GM18951 (cell line): ENCODE data around the gene CELF2.
A peak's percentile ranks its signal among the peaks of the same experiment; 100 is the strongest.

Source experiments
- POLR2A ChIP-seq: IDR thresholded peaks from 4 replicates; pipeline ENCODE4 v1.6.1; 2011; ENCODE audit warnings: mild to moderate bottlenecking; ENCODE audit not compliant: insufficient read length, insufficient read depth; ENCODE audit errors: extremely low read depth
- in situ Hi-C: fragments of 300-500 bp; cut with MboI; formaldehyde crosslinking; loops from one replicate; pipeline ENCODE4 v1.12.0; 2022; ENCODE audit warnings: low sequenced_read_pairs, mixed read lengths, inconsistent platforms; ENCODE audit not compliant: unreplicated experiment

Gene CELF2

DNA sequence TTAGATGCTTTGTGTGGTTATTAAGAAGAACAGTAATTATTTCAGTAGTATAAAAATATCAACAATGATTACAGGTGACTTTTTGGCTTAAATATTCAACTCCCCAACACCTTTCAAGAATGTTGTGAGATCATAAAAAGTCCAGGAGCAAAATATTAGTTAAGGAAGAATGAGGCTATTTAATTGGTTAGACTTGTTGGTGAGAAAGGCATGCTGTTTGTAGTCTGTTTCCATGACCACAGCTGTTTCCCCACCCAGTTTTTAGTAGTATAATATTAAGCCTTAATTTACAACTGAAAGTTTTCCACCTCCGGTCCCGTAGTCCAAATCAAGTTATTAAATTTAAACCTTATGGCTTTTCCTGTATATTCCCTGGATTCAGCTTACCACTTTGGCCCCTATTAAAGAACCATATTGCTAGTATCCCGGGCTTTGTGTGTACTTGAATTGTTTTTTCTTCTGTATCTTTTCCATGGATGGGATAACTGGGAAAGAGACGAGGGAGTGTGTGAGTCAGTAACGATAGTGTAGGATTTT lies 133.3 kb downstream of the CELF2 start:
- in situ Hi-C loops = no loop called here
- no peak for TF ChIP-seq POLR2A

DNA sequence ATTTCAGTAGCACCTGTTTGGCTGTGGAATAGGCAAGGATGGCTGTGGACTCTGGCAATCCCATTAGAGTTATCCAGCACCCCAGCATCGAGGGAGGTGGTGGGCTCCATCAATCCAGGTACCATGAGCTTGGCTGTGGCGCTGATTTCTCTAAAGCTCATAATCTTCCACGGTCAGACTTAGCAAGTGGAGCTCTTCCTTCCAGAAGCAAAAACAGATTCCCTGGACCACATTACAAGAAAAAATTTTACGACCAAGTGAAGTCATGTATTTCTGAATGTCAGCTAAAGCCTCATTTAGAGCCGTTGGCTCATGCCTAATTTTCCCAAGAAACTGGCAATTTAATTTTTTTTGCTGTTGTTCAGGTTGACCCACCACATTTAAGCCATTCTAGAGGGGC lies 135.1 kb downstream of the CELF2 start:
- in situ Hi-C loops = no loop called here
- TF ChIP-seq POLR2A = no peak

DNA sequence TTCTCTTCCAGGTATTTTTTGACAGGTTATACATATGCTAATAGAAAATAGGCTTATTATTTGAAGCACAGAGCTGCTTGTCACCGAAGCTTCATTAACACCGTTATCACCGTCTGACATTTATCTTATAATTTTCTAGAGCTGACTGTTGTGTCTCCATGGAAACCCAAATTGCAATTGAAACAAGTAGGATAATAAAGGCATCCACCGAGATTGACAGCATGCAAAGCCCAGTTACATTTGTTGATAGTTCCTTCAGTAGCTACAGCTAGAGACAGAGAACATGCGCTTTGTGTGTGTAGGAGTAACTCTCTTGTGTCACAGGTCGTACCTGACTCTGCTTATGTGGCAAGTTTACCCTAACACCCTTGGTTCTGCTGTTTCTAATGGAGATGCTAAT lies 135.6 kb downstream of the CELF2 start:
- in situ Hi-C loops = no loop called here
- TF ChIP-seq POLR2A = no peak

DNA sequence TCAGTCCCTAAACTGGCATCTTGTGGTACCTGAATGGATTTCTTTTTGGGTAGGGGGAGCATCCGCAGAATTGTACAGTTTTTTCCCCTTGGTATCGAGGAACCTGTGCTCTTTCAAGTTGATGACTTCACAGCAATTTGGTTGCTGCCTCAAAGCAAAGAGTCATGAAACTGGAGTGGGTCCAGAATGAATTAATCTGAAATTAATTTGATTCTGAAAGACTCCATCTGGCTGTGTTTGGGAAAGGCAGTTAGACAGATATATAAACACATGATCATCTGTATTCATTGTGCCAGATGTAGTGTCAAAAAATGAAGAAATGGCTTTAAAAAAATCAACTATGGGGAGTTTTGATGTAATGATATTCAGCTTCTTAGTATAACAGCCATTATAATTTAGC lies 136.1 kb downstream of the CELF2 start:
- in situ Hi-C loops = no loop called here
- TF ChIP-seq POLR2A = no peak

DNA sequence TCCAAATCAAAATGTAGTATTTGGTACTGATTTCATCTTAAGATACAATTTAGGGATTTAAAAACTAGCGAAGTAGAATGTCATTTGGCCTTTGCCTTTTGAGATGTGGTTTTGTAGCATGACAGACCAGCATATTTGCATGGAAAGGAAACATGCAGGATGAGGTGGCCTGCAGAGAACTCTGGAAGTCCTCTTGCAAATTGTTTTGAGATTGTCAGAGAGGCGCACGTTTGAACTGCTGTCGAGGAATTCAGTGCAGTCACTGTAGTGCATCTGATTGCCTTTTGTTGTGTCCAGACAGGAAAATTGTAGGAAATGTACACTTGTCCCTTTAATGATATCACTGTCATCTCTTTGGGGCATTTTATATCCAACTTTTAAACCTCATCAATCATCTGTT lies 136.7 kb downstream of the CELF2 start:
- in situ Hi-C loops = no loop called here
- TF ChIP-seq POLR2A = no peak

DNA sequence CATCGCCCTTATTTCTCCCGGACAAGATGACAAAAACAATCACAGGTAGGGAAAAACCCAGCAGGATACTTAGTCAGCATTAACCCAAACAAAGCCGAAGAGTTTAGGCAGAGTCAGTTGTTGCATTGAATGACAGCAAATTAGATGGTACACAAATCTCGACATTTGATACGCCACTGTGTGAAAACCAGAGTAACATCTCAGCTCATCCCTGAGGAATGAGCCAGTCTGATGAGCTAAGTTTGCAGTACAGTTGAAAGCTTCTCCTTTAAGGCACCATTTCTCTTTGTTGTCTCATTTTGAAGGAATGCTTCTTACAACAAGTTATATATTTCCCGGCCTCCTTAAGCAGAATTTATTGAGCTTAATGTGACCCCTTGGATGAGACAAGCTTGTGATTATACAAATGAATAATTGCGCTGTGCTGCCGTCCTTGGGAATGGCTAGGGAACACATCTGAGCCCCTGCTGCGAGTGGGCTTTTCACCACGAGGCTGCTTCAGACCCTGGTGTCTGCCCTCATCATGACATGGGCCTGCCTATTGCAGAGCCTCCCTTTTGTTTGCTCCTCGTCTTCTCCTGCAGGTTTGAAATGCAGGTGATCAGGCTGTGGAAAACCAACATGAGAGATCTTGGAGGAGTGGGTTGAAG lies 137.3 kb downstream of the CELF2 start:
- in situ Hi-C loops = no loop called here
- no peak for TF ChIP-seq POLR2A

DNA sequence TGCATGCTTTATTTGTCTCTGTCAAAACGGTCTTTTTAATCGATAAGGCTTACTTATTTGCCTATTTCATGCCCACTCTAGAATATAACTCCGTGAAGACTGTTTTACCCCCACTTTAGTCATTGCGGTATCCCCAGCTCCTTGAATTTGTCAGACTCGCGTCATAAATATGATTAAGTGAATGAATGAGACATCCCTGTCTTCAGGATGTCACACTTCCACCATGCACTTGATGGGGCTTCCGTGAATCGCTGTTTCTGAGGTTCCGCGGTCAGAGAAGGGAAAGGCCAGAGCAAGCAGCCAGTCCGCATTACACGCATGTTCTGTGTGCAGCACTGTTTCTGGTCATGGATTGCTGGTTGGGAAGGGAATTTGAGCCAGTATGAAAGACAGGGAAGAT lies 138.8 kb downstream of the CELF2 start:
- TF ChIP-seq POLR2A = no peak
- in situ Hi-C loops = no loop called here

DNA sequence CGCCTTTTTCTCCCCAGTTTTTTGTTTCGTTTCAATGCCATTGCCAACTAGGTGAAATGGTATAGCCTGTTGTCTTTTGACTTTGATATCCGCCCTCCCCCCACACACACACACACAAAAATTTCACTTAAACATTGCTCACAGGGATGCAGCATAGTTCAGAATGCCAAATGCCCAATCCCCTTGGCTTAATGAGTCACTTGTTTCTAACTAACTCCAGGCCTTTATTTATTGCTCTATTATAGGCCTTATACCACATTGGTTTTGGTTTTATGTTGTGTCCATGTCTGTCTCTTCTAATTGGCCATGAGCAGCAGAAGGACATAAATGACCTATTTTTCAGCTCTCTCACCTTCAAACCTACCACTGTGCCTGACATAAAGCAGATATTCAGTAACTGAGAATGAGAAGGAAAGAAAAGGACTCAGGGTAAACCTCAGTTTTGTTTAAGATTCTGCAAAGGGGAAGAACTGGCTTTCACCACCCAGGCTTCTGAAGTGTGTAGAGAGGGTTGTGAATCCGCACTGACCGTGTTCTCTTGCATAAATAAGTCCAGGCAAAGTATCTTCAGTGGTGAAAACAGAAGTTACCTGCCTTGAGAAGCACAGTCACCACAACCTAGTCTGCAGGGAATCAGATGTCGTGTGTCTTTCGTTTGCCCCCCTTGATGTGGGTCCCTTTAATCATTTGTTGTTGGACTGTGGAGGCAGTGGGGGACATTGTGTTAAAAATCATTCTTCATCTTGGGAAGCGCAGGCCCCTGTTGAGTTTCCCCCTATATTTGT lies 139.8 kb downstream of the CELF2 start:
- TF ChIP-seq POLR2A = no peak
- in situ Hi-C loops = no loop called here

DNA sequence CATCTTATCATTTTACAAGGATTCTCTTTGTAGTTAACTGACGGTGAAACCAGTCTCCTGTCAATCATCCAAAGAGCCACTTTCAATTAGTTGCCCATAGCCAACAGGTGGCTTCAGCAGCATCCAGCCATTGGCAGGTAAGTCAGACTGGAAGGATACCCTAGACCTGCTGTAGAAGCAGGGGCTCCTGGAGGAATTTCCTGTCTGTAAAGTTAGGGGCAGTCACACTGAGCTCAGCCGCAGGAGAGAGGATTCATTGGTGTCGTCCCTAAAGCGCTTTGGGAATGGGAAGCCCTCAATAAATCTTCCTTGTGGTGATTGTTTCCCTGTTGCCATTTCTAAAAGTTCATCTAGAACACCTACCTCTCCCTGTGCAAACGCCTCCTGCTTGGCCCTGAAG lies 140.4 kb downstream of the CELF2 start:
- no peak for TF ChIP-seq POLR2A
- in situ Hi-C loops = no loop called here

DNA sequence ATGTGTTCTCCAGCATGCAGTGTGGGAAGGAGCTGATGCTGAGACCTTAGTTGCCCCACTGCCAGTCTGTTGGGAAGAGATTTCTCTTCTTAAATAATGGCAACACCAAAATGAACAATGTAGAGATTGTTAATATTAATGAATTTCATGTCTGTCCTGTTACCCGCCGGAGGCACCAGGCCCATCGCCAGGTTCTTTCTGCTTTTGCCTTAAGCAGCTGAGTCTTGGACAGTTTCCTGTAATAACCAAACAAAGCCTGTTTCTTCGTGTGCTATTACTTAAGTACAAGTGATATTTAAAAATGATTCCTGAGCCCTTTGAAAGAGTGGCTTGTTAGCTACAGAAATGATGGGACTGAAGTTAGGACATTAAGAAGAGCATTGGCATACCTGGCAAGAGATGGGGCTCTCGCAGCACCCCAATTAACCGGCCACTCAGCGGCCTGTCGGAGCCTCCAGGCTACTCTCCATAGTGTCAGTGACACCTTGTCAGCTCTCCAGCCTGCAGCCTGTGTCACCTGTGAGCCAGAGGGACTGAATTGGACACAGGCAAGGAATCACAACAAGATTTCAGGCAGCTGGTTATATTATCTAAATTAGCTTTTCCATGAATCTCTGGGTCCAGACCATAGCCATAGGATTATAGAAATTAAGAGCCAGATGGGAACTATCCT lies 142.0 kb downstream of the CELF2 start:
- in situ Hi-C loops = no loop called here
- no peak for TF ChIP-seq POLR2A

DNA sequence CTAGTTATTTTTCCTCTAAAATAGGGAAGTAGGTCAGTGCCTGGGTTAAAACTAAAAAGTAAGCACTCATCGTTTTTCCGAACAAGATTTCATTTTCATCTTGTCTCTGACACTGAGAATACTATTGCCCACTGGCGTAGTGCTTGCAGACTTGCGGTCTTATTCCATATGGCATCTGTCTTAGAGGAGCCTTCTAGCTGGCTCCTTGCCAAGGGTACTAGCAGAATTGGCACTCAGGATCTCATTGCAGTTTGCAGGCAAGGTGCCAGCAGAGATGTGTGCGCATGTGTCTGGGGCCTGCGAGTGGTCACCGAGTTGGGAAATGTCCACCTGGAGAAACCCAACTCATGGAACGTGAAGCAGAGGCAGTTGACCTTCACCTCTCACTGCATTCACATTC lies 143.4 kb downstream of the CELF2 start:
- no peak for TF ChIP-seq POLR2A

DNA sequence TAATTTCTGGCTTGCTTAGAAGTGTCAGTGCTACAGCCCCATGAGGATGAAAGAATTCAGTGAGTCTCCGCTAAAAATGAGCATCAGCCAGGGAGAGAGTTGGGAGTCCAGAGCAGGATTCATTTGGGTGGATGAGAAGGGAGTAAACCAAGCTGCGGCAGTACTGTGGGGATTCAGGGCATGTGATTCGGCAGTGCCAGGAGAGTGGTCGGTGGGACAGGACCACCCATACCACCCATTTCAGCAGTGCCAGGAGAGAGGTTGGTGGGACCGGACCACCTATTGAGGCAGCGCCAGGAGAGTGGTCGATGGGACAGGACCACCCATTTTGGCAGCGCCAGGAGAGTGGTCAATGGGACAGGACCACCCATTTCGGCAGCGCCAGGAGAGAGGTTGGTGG lies 144.2 kb downstream of the CELF2 start:
- in situ Hi-C loops = no loop called here
- TF ChIP-seq POLR2A = no peak

More for the DNA sequence above, 143.4 kb downstream of the CELF2 start:
- in situ Hi-C loops = no loop called here

DNA sequence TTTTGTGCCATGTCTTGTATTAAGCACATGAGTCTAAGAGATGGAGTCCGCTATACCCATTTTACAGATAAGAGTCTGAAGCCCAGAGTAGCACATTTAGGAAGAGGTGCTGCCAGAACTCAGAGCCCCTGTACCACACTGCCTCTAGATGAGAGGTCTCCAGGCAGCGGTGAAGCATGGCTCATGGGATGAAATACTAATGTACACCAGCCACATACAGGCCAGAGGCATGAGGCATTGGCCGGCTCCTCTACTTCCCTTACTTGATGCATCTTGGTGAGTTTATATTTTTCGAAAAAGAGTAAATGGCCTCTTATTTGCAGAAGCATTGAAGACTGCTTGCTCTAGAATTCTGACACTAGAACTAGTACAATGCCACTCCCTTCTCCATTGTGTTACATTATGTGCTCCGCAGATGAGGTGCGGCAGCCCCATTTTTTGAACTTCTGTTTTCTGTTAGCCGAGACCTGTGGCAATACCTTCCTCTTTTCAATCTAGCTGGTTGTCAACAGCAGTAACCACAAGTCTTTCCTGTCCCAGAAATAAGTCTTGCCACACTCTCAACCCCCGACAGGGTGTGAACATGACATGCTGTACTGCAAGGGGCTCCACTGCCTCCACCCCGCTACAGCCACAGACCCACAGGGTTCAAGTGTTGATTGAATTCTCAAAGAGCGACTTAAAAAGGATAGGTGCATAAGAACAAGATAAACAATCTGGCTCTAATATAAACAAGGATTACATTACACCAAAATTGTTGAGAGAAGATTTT lies 145.3 kb downstream of the CELF2 start:
- in situ Hi-C loops = no loop called here
- peak; percentile 37 for TF ChIP-seq POLR2A

DNA sequence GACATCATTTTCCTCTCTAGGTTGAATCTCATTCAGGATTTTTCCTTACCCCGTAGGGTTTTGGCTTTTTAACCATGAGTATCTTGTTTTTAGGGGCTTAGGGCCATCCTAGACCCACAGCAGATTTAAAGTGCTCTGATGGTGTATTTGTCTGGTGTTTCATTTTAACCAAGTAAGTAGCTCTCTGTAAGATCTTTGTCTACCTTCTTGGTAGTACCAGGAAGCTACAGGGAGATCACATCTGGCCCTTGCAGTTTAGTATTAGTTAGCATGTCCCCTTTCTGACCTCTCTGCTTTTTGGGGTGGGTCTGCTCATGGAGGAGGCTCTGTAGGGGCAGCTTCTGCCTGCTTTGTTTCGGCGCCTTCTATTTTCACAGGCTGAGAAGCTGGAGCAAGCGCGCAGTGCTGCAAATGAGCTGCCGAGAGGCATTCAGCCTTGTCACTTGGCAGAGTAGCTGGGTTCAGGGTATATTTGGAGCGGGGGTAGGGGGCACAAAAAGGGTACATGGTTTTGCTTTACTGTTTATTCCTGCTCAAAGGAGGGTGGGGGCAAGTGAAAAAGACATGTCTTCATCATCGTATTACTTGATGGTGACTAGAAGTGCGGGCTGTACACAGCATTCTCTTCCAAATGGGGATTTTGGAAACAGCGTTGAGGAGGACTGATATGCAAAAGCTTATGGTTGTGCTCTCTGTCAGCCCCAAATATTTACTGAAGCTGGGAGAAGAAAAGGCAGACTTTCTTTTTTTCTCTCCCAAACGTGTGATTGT lies 146.3 kb downstream of the CELF2 start:
- in situ Hi-C loops = no loop called here
- no peak for TF ChIP-seq POLR2A
